HG02884 (cell line): ENCODE data around the gene KRTCAP3.
A peak's percentile ranks its signal among the peaks of the same experiment; 100 is the strongest.
"Not testable (repeated sequence)": the region's sequence is repeated elsewhere in the genome, so short reads cannot be mapped to it uniquely, and the experiment has no call there.

ENCODE experiments used
- ATAC-seq: cut with Tn5 transposase; IDR thresholded peaks from one replicate; pipeline ENCODE4 v1.9.1; 2021; ENCODE audit warnings: mild to moderate bottlenecking, moderate library complexity; ENCODE audit not compliant: unreplicated experiment

KRTCAP3 gene, protein sequence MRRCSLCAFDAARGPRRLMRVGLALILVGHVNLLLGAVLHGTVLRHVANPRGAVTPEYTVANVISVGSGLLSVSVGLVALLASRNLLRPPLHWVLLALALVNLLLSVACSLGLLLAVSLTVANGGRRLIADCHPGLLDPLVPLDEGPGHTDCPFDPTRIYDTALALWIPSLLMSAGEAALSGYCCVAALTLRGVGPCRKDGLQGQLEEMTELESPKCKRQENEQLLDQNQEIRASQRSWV

DNA sequence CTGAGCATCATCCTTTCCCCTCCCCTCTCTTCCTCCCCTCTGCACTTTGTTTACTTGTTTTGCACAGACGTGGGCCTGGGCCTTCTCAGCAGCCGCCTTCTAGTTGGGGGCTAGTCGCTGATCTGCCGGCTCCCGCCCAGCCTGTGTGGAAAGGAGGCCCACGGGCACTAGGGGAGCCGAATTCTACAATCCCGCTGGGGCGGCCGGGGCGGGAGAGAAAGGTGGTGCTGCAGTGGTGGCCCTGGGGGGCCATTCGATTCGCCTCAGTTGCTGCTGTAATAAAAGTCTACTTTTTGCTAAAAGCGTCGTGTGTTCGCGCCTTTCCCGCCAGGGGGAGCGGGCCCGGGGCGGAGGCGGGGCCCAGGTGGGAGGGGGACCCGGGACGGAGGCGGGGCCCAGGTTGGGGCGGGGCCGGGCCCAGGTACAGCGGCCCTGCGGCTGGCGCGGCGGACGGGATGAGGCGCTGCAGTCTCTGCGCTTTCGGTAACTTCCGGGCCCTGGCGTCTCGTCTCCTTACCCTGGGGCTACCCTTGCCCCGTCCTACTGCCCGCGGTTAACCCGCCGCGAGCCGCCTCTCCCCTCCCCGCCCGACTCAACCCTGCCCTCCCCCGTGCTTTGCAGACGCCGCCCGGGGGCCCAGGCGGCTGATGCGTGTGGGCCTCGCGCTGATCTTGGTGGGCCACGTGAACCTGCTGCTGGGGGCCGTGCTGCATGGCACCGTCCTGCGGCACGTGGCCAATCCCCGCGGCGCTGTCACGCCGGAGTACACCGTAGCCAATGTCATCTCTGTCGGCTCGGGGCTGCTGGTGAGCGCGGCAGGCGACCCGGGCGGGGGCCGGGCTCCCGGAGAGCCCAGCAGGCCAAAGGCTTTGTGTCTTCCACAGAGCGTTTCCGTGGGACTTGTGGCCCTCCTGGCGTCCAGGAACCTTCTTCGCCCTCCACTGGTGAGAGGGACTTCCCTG lies at the start of gene KRTCAP3:
Gene KRTCAP3 (plus strand): TSS at position 424 of the 962 bp plus-strand sequence. CDS start 32 bp downstream, at position 456.
- ATAC-seq, result no peak

DNA sequence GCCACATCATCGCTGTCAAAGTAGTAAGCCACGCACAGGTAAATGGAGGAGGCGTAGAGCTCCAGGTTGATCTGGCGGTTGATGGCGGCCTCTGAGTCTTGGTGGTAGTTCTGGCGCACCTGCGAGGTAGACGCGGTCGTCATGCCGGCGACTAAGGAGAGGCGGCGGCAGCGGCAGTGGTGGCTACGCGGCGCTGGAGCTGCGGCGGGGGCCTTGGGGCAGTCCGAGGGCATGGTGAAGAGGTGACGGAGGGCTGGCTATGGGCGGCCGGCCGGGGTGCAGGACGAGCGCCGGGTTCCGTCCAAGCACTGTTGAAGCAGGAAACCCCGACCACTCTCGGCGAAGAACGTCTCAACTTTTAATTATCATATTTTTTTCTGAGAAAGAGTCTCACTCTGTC lies 49.0 kb upstream of the KRTCAP3 start:
- no peak for ATAC-seq

DNA sequence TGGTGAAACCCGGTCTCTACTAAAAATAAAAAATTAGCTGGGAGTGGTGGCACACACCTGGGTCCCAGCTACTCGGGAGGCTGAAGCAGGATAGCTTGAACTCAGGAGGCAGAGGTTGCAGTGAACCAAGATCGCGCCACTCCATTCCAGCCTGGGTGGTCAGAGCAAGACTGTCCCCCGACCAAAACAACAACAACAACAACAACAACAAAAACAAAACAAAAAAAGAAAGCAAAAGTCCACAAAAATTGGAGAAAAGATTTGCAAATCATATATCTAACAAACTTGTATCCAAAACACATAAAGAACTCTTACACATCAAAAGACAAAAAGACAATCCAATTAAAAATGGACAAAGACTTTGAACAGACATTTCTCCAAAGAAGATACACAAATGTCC lies 43.2 kb upstream of the KRTCAP3 start:
- no peak for ATAC-seq

DNA sequence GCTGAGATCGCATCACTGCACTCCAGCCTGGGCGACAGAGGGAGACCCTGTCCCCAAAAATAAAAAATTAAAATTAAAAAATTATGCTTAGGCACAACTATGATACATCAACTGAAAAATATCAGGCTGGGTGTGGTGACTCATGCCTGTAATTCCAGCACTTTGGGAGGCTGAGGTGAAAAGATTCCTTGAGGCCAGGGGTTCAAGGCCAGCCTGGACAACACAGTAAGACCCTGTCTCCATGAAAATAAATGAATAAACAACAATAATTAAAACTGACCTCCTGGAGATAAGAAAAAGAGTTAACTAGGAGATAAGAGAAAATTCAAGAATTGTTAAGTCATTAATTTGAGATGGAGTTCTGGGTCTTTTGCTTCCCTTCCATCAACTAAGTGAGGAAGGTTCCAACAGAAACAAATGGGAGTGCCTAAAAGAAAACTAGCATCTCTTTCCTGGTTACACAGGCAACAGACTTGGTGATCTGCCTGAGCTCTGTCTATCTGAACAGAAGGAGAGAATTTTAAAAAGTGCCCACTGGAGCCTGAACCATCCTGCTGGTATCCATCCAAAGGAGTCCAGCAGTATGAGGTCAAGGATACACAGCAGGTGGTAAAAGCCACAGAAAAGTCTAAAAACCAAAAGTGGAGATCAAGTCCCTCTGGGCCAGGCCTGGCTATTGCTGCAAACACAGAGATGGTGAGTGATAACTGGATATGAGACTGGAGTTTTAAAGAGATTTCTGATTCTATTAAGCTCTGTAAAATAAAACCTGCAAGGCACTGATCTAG lies 41.6 kb upstream of the KRTCAP3 start:
- ATAC-seq, result no peak

DNA sequence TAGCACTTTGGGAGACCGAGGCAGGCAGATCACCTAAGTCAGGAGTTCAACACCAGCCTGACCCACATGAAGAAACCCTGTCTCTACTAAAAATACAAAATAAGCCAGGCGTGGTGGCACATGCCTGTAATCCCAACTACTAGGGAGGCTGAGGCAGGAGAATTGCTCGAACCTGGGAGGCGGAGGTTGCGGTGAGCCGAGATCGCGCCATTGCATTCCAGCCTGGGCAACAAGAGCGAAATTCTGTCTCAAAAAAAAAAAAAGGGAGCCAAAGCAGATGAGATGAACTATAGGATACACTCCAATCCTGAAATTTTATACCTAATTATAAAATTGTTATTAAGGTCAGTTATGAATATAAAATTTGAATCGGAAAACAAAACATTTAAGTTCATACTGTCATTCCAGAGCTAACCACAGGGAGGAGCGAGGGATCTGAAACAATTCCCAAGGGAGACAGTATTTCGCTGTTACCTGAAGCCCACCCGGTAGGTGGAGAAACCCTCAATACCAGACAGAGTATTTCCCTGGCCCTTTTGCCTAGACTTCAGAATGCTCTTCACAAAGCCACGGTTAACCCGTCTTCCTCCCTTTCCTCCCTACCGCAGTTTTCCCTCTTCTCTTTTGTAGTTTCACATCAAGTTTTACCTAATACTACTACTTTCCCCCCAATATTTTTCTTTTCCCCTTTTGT lies 34.2 kb upstream of the KRTCAP3 start:
- no peak for ATAC-seq

DNA sequence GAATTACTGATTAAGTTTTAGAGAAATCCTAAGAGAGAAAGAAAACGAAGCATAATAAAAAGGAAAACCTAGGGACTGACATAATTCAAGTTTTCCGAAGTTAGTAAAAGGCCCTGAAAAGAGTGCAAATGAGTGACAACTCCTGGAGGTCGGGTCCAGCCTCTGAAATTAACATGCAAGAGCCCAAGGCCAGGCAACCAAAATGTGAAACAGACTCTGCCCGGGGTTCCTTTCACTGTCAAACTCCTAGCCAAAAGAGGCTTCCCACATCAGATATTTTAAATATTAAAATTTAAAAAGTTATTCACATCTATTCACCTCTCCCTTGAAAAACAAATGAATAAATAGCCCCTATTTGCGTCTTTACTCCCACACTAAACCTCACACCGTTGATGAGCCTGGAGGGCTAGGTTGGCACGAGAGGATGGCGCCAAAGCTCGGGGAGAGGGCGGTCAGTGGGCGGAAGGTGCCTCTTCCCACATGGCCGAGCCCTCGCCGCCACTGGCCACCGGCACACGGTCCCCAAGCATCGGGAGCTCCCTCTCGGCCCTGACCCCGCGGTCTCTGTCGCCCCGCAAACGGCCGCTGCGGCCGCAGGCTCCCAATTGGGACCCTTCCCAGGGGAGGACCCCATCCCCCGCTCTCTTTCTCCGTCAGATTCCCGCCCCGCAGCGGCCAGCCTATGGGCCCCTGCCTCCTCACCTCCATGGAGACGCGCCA lies 33.4 kb upstream of the KRTCAP3 start:
- ATAC-seq, result peak; percentile 27

DNA sequence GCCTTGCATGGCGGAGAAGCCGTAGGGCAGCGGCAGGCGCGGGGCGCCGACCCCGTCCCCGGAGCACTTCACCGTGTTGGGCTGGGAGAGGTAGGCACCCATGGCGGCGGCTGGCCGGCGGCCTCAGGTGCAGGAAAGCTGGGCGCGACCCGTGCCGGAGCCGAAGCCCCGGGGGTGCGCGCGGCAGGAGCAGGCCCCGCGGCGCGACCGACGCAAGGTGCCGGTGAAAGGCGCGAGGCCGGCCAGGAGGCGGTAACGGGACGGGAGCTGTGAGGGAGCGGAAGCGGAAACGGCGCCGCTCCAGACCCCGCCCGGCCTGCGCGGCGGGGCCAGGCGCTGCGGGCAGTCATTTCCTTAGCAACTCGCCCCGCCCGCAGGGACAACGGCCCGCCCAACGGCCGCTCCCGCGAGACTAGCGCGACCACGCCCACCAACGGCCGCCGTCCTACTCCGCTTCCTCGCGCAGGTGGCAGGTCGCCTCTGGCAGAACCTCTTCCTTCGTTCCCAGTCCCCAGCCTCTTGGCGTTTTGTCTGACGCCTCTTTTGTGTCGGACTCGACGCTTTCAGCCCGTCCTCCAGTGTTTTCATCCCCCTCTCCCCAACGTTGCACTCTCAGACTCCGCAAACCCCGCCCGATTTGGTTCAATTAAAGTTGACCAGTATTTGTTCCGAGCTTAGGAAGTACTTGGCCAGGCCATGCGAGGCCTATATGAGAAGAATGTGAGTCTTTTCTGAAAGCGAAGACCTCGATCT lies 32.7 kb upstream of the KRTCAP3 start, which contains the start of gene PPM1G:
Gene PPM1G (minus strand): TSS at position 271 of the 753 bp plus-strand sequence. CDS start 169 bp downstream, at position 102.
- peak; percentile 92 for ATAC-seq

DNA sequence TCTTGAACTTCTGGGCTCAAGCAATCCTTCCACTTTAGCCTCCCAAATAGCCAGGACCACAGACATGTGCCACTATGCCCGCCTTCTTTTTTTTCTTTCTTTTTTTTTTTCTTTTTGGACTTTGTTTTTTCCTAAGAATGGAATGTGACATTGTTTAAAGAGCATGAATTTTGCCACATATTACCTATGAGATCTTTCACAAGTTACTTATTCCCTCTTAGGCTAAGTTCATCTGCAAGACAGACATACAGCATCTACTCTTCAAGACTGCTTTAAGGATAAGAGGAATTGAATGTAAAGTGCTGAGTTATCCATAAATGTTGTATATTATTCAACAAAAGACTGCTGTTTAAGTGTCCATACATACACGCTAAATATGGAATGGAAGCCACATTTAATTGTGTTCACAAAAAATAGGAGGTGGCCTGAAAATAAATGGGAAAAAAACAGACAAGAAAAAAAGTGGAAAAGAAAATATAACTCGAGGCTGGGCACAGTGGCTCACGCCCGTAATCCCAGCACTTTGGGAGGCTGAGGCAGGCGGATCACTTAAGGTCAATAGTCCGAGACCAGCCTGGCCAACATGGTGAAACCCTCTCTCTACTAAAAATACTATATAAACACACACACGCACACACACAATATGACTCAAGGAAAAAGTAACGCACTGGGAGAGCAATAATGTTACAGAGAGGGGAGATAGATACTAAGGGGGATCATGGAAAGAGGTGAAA lies 29.6 kb upstream of the KRTCAP3 start:
- ATAC-seq, result no peak

DNA sequence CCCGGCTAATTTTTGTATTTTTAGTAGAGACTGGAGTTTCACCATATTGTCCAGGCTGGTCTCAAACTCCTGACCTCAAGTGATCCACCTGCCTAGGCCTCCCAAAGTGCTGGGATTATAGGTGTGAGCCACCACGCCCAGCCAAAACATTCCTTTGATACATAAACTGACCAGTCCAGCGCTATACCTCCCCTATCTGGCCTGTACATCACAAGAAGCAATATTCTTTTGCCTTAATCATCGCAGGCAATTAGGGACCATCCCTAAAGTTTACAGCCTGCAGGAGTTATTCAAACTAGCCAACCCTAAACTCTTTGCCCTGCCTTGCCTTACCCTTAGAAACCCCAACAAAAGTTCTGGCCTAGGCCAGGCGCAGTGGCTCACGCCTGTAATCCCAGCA lies 26.0 kb upstream of the KRTCAP3 start:
- ATAC-seq, result no peak

DNA sequence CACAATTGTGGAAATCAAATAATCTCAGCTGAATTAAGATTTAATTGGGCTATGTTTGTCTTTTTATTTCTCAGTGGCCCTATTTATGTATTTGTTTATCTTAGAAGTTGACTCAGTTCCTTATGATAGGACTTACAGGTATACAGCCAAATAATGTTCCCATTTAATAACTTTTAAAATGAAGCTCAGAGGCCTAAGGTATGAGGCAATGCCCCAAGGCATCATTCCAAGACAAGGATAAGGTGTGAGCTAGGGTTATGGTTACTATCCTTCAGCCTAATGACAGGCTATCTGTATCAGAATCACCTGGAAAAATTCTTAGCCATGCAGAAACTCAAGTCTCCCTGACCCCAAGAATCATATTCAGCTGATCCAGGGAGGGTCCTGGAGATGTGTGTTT lies 21.2 kb upstream of the KRTCAP3 start:
- no peak for ATAC-seq

DNA sequence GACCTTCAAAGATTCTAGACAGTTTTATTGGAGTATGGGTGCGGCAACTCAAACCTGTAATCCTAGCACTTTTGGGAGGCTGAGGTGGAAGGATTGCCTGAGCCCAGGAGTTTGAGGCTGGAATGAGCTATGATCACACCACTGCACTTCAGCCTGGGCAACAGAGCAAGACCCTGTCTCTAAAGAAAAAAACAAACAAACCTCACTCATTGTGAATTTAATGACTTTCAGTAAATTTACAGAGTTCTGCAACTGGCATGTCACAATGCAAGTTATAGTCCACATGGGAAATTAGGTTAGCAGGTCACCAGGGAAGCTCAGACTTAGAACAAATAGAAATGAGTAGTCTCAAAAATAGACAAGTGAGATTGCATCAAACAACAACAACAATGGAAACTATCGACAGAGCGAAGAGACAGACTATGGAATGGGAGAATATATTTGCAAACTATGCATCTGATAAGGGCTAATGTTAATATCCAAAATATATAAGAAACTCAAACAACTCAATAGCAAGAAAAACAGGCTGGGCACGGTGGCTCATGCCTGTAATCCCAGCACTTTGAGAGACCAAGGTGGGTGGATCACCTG lies 20.4 kb upstream of the KRTCAP3 start:
- no peak for ATAC-seq

DNA sequence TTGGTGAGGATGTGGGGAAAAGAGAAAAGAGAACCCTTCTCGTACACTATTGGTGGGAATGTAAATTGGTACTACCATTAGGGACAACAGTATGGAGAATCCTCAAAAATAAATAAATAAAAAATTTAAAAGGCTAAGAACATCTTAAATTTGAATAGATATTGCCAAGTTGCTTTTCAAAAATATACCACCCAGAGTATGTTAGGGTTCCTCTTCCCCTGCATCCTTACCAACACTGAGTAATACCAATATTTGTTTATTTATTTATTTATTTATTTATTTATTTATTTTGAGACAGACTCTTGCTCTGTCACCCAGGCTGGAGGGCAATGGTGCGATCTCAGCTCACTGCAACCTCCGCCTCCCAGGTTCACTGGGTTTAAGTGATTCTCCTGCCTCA lies 19.2 kb upstream of the KRTCAP3 start:
- ATAC-seq, result no peak

DNA sequence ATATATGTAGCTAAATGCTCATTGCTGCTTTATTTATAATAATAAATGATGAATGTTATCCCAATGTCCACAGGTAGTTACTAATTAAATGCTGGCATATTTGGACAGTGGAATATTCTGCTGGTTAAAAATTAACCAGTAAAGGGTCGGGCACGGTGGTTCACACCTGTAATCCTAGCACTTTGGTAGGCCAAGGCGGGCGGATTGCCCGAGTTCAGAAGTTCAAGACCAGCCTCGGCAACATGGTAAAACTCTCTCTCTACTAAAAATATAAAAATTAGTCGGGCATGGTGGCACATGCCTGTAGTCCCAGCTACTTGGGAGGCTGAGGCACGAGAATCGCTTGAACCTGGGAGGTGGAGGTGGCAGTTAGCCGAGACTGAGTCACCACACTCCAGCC lies 17.1 kb upstream of the KRTCAP3 start:
- not testable (repeated sequence) for ATAC-seq

DNA sequence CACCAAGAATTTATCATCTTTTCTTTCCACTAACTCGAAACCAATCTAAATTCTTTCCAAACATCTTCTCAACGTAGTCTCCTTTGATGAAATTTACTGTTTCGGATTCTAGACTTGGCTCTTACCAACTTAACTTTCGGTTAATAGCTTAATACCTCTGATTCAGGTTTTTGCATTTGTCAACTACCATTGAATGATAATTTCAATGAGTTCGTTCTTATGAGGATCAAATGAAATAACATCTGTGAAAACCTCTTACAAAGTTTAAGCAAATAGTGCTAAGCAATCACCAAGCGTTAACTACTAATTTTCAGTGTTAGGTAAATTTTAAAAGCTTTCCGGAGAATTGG lies 14.3 kb upstream of the KRTCAP3 start:
- no peak for ATAC-seq

DNA sequence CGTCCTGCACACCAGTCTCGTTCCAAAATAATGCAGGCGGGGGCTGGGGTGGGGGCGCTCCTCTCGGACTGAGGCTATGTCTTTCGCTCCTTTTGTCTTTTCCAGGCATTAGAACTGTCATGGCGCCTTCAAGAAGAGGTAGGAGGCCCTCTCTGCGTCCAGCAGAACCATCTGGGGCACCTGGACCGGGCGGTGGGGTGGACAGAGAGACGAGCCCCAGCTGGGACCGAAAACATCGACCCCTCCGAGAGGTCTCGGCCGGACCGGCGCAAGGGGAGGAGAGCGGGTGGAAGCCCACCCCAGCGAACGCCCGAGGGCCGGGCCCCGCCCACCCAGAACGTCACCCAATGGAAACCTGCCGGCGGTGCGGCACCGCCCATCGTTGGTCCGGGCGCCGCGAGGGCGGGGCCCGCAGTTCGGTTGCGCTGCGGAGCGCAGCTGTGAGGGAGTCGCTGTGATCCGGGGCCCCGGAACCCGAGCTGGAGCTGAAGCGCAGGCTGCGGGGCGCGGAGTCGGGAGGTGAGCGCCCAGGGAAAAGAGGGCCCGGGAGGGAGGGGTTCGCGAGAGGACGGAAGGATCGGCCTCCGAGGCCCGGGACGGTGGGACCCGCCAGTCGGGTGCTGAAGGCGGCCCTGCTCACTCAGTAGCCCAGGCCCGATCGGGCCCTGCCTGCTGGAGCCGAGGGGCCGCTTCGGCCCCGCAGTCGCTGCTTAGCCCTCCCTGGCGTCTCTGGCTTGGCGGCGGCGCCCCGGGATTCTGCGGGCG lies 13.8 kb upstream of the KRTCAP3 start, which contains the start of gene NRBP1:
Gene NRBP1 (plus strand): TSS at position 419 of the 765 bp plus-strand sequence. CDS start 4,643 bp downstream, outside the sequence.
- peak; percentile 71 for ATAC-seq

DNA sequence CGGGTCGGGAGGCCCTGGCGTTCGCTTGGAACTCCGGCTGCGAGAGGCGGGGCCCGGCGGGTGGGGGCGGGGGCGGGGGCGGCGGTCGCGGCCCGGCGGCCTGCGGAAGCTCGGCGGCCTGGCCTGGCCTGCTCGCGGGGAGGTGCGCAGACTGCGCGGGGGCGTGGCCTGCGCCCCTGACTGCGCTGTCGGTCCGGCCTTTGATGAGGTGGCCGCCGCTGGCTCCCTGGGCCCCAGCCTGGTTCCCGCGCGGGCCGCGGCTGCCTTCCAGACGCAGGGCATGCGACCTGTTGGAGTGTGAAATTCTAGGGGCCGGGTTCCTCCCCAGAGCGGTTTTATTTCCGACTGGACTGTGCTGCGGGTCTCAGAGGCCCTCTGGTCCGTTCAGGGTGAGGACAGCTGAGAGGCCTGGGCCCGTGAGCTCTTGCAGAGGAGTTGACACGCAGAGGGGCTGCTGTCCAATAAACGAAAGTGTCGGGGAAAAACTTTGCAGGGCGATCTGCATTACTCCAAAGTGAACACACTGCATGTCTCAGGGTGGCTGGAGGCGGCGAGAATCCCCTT lies 13.1 kb upstream of the KRTCAP3 start:
- peak; percentile 69 for ATAC-seq

DNA sequence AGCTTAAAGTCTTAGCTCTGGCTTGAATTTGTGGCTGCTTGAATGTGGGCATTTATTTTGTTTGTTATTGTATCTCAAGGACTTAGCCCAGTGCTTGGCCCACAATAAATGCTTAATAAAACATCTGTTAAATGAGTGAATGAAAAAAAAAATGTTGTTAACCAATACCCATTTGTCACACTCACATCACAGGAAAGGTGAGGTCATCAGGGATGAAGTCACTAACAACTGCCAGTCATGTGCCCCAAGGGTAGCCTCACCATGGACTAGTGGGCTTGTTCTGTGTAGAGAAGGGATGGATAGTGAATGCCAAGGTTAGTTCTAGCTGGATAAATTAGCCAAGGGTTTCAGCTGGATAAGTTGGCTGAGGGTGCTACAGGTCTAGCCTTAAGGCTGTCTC lies 10.8 kb upstream of the KRTCAP3 start:
- no peak for ATAC-seq
